ENCODE measurements around the gene FPR2.
"Not testable (repeated sequence)": the region's sequence is repeated elsewhere in the genome, so short reads cannot be mapped to it uniquely, and the experiment has no call there.

FPR2 gene

DNA sequence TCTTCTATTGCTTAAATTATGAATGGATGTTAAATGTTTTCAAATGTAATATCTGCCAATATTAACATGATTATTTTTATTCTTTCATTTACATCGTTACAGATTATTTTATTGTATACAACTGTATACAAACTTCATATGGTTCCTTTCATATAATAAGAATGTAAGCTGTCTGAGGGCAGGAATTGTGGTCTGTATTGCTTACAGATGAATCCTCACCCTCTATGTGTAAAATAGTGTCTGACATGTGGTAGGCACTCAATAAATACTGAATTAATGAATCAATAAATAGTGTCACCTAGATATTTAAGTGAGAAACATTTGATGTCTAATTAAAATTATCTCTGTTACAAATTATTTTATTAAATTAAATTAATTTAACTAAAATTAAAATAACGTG lies 41.8 kb downstream of the FPR2 start:
- no peak overlapping the region for H3K27ac ChIP-seq

DNA sequence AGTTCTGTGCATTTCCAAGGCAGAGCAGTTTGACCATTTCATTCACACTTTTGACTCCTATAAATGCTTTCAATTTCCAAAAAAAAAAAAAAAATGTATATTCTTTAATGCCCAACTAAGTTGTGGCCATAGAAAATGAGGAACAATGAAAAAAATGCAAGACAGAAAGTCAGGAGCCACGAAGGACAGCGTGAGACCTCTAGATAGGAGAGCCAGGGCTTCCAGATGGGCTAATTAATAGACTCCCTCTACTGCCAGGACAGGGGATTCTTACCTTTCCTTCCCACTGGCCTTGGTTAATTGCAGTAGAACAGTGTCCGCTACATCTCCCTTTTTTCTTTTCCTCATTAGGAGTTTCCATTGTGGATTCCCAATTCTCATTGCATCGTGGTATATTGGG lies 42.5 kb downstream of the FPR2 start:
- DNase-seq (ENCODE audit: low read depth, low spot score), result no peak
- no peak overlapping the region for H3K27ac ChIP-seq

More for the DNA sequence above, 41.8 kb downstream of the FPR2 start:
- no peak for DNase-seq (ENCODE audit: low read depth, low spot score)

DNA sequence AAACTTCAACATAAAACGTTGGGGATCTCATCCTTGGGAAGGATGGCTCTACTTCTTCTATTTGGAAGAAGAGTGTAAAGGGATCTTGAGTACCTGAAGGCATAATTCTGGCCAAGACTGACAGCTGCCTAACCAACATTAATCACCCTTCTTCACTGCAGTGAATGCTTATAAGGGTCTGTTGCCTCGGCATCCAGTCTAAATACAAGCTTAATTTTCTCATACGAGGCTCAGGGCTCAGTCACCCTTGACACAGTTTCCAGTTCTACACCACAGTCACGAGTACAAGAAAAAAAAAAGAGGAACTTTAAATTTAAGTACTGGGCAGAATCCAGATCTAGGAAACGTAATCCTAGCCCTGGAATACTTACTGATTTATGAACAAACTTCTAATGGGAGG lies 43.0 kb downstream of the FPR2 start:
- DNase-seq (ENCODE audit: low read depth, low spot score), result no peak
- no peak overlapping the region for H3K27ac ChIP-seq

DNA sequence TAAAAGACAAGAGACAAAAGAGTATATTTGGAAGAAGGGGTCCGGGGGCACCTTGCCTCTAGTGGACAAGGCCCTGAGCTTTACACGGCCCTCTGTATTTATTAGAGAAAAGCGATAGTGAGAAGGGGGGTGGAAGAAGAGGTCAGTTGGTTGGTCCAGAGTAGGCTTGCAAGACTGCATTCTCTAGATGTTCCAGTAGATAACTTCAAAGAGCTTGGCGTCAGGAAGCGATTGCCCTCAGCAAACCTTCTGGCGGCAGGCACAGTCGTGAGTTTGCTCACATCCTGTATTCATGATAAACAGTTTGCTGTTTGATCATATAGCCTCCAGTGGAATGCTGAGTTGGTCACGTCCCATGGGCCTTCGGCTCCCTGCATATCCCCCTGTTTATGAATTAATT lies 43.8 kb downstream of the FPR2 start:
- DNase-seq (ENCODE audit: low read depth, low spot score), result not testable (repeated sequence)

DNA sequence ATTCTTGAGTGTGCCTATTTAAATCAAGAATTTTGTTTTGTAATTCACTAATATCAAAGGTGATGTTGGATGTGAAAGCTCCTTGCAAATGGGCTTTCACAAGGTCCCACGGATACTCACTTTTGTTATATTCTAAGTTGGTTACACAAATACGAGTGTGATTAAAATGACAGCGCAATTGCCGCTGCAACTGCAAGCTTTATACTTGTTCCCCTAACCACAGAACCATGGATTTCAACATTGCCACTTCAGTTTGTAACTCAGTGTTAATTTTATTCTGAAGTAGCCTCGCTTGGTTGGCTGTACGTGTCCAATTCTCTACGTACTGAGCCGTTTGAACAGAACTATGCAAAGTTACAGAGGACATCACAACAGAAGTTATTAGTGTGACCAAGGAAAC lies 44.4 kb downstream of the FPR2 start:
- peak overlapping the region; percentile 17 for H3K27ac ChIP-seq
- not testable (repeated sequence) for DNase-seq (ENCODE audit: low read depth, low spot score)

More for the DNA sequence above, 43.8 kb downstream of the FPR2 start:
- H3K27ac ChIP-seq, result peak overlapping the region; percentile 17

DNA sequence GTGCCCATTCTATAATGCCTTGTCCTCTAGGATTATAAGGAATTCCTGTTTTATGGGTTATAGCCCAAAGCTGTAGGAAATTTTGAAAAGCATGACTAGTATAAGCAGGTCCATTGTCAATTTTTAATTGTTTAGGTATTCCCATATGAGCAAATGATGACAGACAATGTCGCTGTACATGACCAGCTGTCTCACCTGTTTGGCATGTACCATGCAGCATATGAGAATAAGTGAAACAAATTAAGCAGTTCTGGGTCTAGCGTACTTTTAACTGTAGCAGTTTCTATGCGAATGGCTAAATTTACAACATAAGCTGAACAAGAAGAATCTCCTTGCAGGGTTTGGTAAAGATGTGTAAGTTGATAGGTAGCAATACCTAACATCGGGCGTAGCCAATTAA lies 45.6 kb downstream of the FPR2 start:
- peak overlapping the region; percentile 77 for H3K27ac ChIP-seq
- not testable (repeated sequence) for DNase-seq (ENCODE audit: low read depth, low spot score)

DNA sequence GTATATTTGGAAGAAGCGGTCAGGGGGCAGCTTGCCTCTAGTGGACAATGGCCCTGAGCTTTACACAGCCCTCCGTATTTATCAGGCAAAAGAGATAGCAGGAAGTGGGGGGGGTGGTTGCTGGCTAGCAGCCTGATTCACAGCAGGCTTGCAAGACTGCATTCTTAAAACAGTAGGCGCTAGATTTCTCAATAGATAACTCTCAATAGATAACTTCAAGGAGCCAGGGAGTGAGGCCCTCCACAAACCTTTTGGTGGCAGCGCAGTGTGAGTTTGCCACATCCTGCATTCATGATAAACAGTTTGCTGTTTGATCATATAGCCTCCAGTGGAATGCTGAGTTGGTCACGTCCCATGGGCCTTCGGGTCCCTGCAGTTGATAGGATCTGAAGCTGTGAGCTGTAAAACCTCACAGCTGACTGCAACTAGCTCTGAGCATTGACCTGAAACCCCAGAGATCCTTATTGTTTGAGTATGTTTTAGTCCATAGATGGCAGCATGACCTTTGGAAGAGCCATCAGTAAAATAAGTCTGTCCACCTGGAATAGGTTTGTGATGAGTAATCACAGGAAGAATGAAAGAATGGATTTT lies 46.2 kb downstream of the FPR2 start:
- H3K27ac ChIP-seq, result peak overlapping the region; percentile 77
- no peak for DNase-seq (ENCODE audit: low read depth, low spot score)

DNA sequence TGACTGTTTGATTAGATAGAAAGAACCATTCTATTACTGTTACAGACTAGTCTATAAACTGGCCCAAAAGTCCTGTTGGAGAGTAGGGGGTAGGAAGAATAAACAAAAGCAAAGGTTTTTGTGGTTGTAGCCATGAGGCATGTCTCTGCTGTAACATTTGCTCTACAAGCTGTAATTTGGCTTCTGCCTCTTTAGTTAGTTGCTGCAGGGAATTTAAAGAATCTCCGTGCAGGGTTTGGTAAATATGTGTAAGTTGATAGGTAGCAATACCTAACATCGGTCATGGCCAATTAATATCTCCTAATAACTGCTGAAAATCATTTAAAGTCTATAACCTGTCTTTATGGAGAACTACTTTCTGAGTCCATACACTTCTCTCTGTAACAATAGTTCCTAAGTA lies 46.9 kb downstream of the FPR2 start:
- no peak for DNase-seq (ENCODE audit: low read depth, low spot score)
- peak overlapping the region; percentile 77 for H3K27ac ChIP-seq

DNA sequence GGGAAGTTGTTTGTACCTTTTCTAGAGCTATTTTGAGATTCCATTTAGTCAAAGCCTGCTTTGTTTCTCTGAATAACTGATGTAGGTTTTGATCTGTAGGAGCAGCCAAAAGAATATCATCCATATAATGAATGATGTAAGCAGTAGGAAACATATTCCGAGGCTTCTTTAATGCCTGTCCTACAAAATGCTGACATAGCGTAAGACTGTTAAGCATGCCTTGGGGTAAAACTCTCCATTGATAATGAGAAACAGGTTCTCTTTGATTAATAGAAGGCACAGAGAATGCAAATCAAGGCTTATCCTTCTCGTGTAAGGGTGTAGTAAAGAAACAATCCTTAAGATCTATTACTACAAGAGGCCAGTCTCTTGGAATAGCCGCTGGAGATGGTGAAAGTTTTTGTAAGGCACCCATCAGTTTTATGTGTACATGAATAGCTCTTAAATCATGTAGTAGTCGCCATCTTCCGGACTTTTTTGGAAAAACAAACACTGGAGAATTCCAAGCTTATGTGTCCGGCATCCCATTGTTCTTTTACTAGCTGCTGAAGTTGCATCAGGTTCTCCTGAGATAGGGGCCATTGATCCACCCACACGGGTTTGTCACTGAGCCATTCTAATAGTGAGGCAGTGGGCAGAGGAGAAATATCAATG lies 47.5 kb downstream of the FPR2 start:
- no peak for DNase-seq (ENCODE audit: low read depth, low spot score)
- peak overlapping the region; percentile 77 for H3K27ac ChIP-seq

DNA sequence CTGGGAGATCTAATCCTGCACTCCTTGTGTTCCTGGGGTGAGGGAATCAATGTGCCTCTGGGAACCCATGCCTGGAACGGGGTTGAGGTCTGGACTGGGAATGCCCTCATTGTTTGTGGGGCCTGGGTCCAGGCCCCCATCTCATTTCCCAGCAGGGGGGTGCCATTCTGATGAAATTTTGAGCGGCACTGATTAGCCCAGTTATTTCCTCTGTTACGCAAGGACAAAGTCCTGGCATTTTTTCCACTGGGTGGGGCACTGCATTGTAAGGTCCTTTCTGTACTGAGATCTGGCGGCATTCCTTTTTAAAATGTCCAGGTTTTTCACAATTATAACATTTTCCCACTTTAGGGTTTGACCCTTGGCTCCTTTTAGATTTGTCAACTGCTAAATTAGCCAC lies 48.8 kb downstream of the FPR2 start:
- no peak overlapping the region for H3K27ac ChIP-seq
- DNase-seq (ENCODE audit: low read depth, low spot score), result no peak

DNA sequence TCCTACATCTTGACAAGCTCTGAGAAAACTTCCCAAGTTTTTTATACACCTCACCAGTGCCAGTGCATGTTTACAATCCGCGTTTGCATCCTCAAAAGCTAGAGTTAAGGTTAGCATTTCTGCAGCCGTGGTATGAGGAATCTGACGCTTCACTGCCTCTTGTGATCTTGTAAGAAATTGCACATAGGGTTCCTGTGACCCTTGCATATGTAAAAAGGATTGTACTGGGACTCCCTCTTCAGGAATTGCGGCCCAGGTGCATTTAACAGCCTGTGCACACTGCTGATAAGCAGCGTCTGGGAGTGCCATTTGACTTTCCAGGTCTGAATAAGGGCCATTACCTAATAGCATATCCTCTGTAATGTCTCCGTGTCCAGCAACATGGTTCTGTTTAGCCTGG lies 49.2 kb downstream of the FPR2 start:
- no peak for DNase-seq (ENCODE audit: low read depth, low spot score)
- no peak overlapping the region for H3K27ac ChIP-seq

DNA sequence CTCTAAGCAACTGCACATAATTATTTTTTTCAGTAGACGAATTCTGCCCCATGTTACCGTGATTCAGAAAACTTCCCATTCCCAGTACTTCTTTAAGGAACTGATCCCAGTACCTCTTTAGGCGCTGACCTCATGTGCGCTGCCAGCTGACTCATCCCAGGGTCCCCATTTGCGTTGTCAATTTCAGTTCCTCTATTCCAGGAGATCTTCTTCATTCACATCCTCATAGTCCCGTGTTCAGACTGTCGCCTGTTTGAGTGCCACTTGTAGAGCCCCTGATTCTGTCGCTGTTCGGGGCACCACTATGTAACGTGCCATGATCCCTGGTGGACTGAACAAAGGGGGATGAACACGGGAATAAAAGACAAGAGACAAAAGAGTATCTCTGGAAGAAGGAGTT lies 50.4 kb downstream of the FPR2 start:
- no peak for DNase-seq (ENCODE audit: low read depth, low spot score)
- no peak overlapping the region for H3K27ac ChIP-seq

DNA sequence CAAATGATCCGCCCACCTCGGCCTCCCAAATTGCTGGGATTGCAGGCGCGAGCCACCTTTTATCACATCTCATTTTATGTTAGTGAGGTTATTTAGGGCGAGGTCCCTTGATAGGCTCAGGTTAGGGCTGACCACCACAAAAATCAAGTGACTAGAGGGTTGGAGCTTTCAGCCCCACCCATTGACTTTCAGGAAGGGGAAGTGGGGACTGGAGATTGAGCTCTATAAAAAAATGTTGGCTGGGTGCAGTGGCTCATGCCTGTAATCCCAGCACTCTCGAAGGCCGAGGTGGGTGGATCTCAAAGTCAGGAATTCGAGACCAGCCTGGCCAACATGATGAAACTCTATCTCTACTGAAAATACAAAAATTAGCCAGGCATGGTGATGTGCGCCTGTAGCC lies 54.1 kb downstream of the FPR2 start:
- no peak for DNase-seq (ENCODE audit: low read depth, low spot score)

DNA sequence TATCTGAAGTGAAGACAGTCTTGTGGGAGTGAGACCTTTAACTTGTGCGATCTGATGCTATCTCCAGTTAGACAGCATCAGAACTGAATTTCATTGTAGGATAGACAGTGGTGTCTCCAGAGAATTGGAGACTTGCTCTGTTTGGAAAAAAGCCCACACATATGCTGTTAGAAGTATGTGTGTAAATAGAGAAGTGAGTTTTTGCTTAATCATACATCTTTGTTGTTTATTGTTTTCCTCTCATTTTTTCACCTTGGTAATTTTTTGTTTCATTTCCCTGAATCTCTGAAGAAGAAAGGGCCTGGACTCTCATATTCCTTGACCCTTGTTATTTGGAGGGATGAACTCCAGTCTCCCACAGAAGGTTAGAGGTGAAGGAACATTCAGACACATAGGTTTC lies 55.7 kb downstream of the FPR2 start:
- no peak overlapping the region for H3K27ac ChIP-seq
- DNase-seq (ENCODE audit: low read depth, low spot score), result no peak

More for the DNA sequence above, 54.1 kb downstream of the FPR2 start:
- no peak overlapping the region for H3K27ac ChIP-seq

DNA sequence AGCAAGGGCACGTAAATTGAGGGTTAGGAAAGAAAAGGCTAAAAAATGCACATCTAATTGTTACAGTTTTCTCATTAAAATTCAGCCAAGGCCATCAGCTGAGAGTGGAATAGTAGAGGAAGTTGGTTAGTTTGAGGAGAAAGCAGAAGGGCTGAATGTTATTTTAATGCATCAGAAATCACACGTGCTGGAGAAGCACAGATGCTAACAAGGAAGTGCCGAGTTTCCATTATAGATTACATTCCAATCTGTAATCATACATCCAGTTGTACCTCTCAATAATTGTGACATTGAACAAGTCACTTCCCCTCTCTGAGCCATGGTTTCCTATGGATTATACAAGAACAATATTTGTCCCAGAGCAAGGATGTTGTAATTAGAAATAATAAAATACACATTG lies 59.0 kb downstream of the FPR2 start:
- no peak for DNase-seq (ENCODE audit: low read depth, low spot score)

More for the DNA sequence above, 59.0 kb downstream of the FPR2 start:
- H3K27ac ChIP-seq, result no peak overlapping the region

Measured in epithelial cell of prostate (primary cell).